A549 (cell line): Measurements from ENCODE around the gene MYLIP. TPM values are rescaled to one million over a fixed set of nuclear protein-coding genes. Genes with fewer than 3 reads are reported as not detected.

Source experiments
- ATAC-seq, 2 experiments: fragments of 200-7000 bp in 1 of 2; fragments of >200 bp in 1 of 2; cut with Nextera tagmentation in 1 of 2; cut with Tn5 transposase in 1 of 2; 3 replicates each; pipeline versions ENCODE4 v1.8.0 to v1.9.1; 2018 to 2020; ENCODE audit warnings: mild to moderate bottlenecking in 1 of 2, moderate library complexity in 1 of 2
- CTCF ChIA-PET: fragments of 300-600 bp; sonication (Branson Sonifier 250); formaldehyde crosslinking; extraction: SDS; loops from one replicate; lab custom pipeline; 2021; ENCODE audit warnings: antibody characterized with exemption, inconsistent platforms; lab: Yijun Ruan, JAX
- POLR2A ChIA-PET: fragments of 350-600 bp; formaldehyde crosslinking; extraction: SDS; loops from one replicate; lab custom pipeline; 2021; ENCODE audit warnings: antibody characterized with exemption, inconsistent platforms; lab: Yijun Ruan, JAX
- DNase-seq, 2 experiments: peaks; one replicate each; pipeline versions ENCODE4 v3.0.0 to v3.0.0-alpha.2; 2011 to 2016; ENCODE audit warnings: low read depth in 1 of 2, low spot score in 1 of 2
- FAIRE-seq: peaks from 2 replicates; lab custom pipeline; 2011; peaks lifted over from hg19 to GRCh38; lab: Jason Lieb, UNC
- H3K27ac ChIP-seq, 2 experiments: fragments of >200 bp; sonication (Bioruptor Twin); formaldehyde crosslinking; 3 replicates each; pipeline ENCODE4 v1.5.1; 2016 to 2017
- H3K4me1 ChIP-seq: fragments of >200 bp; sonication (Bioruptor Twin); formaldehyde crosslinking; 3 replicates; pipeline ENCODE4 v1.6.1; 2016
- H3K4me2 ChIP-seq: fragments of >200 bp; sonication (Bioruptor Twin); formaldehyde crosslinking; 3 replicates; pipeline ENCODE4 v1.6.1; 2016
- H3K4me3 ChIP-seq: fragments of >200 bp; sonication (Bioruptor Twin); formaldehyde crosslinking; 3 replicates; pipeline ENCODE4 v1.5.1; 2016
- H3K9me3 ChIP-seq: fragments of >200 bp; sonication (Bioruptor Twin); formaldehyde crosslinking; 3 replicates; pipeline ENCODE4 v1.6.1; 2016
- BHLHE40 ChIP-seq: IDR thresholded peaks from 2 replicates; pipeline ENCODE4 v1.6.1; 2012; ENCODE audit warnings: low read depth, low read length, inconsistent platforms
- CHD2 ChIP-seq: fragments of 150-350 bp; IDR thresholded peaks from 2 replicates; pipeline ENCODE4 v1.6.1; 2014; ENCODE audit warnings: low read length; ENCODE audit not compliant: partially characterized antibody
- EHMT2 ChIP-seq: fragments of 200-600 bp; sonication (generic); IDR thresholded peaks from 2 replicates; pipeline ENCODE4 v1.6.1; 2016; ENCODE audit warnings: antibody characterized with exemption, low read depth, mild to moderate bottlenecking, moderate library complexity
- EP300 ChIP-seq, 2 experiments: fragments of >200 bp; sonication (Bioruptor Twin); formaldehyde crosslinking; IDR thresholded peaks; 2 replicates in 1 of 2; 3 replicates in 1 of 2; pipeline ENCODE4 v1.6.1; 2016 to 2017
- ESRRA ChIP-seq: fragments of 150-350 bp; IDR thresholded peaks from 2 replicates; pipeline ENCODE4 v1.6.1; 2014; ENCODE audit warnings: mild to moderate bottlenecking, low read length, borderline replicate concordance
- FOSB ChIP-seq: fragments of 250-450 bp; sonication (Bioruptor Pico); IDR thresholded peaks from 2 replicates; pipeline ENCODE4 v1.5.0; 2020; ENCODE audit warnings: mild to moderate bottlenecking, moderate library complexity
- HOXA7 ChIP-seq: fragments of 250-450 bp; sonication (Bioruptor Pico); IDR thresholded peaks from 2 replicates; pipeline ENCODE4 v1.5.0; 2020; ENCODE audit warnings: mild to moderate bottlenecking, moderate library complexity
- HOXB13 ChIP-seq: fragments of 250-450 bp; sonication (Bioruptor Pico); IDR thresholded peaks from 2 replicates; pipeline ENCODE4 v1.5.0; 2020; ENCODE audit warnings: low read depth, mild to moderate bottlenecking, moderate library complexity
- JUN ChIP-seq, 2 experiments: fragments of >200 bp; sonication (Bioruptor Twin); formaldehyde crosslinking; IDR thresholded peaks; 2 replicates in 1 of 2; 3 replicates in 1 of 2; pipeline ENCODE4 v1.6.1; 2016 to 2017
- JUNB ChIP-seq: fragments of >200 bp; sonication (Bioruptor Twin); formaldehyde crosslinking; IDR thresholded peaks from 2 replicates; pipeline ENCODE4 v1.6.1; 2016
- MAZ ChIP-seq: fragments of 150-350 bp; IDR thresholded peaks from 2 replicates; pipeline ENCODE4 v1.6.1; 2014; ENCODE audit warnings: antibody characterized with exemption, low read depth, low read length, borderline replicate concordance
- PHF8 ChIP-seq: fragments of 200-600 bp; sonication (generic); IDR thresholded peaks from 2 replicates; pipeline ENCODE4 v1.6.1; 2016; ENCODE audit warnings: low read depth, mild to moderate bottlenecking, antibody characterized with exemption, moderate library complexity, borderline replicate concordance
- POLR2A ChIP-seq: IDR thresholded peaks from 2 replicates; pipeline ENCODE4 v1.6.1; 2012; ENCODE audit warnings: mild to moderate bottlenecking, low read length
- RAD21 ChIP-seq, 2 experiments: fragments of >200 bp in 1 of 2; sonication (Bioruptor Twin) in 1 of 2; formaldehyde crosslinking in 1 of 2; IDR thresholded peaks in 1 of 2; conservative IDR thresholded peaks in 1 of 2; 2 replicates in 1 of 2; 3 replicates in 1 of 2; pipeline ENCODE4 v1.6.1; 2012 to 2018; ENCODE audit warnings: inconsistent platforms in 1 of 2
- RARB ChIP-seq: fragments of 250-450 bp; sonication (Bioruptor Pico); IDR thresholded peaks from 2 replicates; pipeline ENCODE4 v1.8.0; 2021; ENCODE audit warnings: mild to moderate bottlenecking, moderate library complexity
- RCOR1 ChIP-seq: fragments of 150-350 bp; IDR thresholded peaks from 2 replicates; pipeline ENCODE4 v1.6.1; 2014; ENCODE audit warnings: antibody characterized with exemption, low read length, low read depth
- RNF2 ChIP-seq: fragments of 200-600 bp; sonication (generic); IDR thresholded peaks from 2 replicates; pipeline ENCODE4 v1.6.1; 2016; ENCODE audit warnings: low read depth, mild to moderate bottlenecking, antibody characterized with exemption, moderate library complexity, borderline replicate concordance
- SREBF2 ChIP-seq: fragments of 450-650 bp; IDR thresholded peaks from 2 replicates; pipeline ENCODE4 v1.6.1; 2014; ENCODE audit warnings: mild to moderate bottlenecking, moderate library complexity
- TFCP2L1 ChIP-seq: fragments of 250-450 bp; sonication (Bioruptor Pico); IDR thresholded peaks from 2 replicates; pipeline ENCODE4 v1.5.0; 2021; ENCODE audit warnings: mild to moderate bottlenecking
- ZSCAN20 ChIP-seq: fragments of 250-450 bp; sonication (Bioruptor Pico); IDR thresholded peaks from 2 replicates; pipeline ENCODE4 v1.8.0; 2022; ENCODE audit warnings: mild to moderate bottlenecking, moderate library complexity
- WGBS: methylation state at CpG from one replicate; pipeline ENCODE4 v1.1.6; 2017; ENCODE audit errors: missing lambda C conversion rate; 5-methylcytosine and 5-hydroxymethylcytosine counted together
- polyA plus RNA-seq, 4 experiments: library from polyadenylated mRNA; depleted of rRNA in 3 of 4; stranded (reverse); fragments of >200 nt; fragmentation: RNase III in 1 of 4; extraction: RNeasy Plus Mini Kit Qiagen cat#74134 plus additional on column Dnase treatment in 1 of 4; gene quantifications; 2 replicates in 3 of 4; 3 replicates in 1 of 4; pipeline ENCODE4 v1.2.3, GENCODE V29; 2011 to 2017
- TF ChIP-seq, protein P1 (sequence below): fragments of 250-450 bp; sonication (Bioruptor Pico); IDR thresholded peaks from 2 replicates; pipeline ENCODE4 v1.5.0; 2021; ENCODE audit warnings: mild to moderate bottlenecking, moderate library complexity, borderline replicate concordance
- TF ChIP-seq, protein P2 (sequence below): IDR thresholded peaks from 2 replicates; pipeline ENCODE4 v1.6.1; 2012
- TF ChIP-seq, protein P3 (sequence below): fragments of 250-450 bp; sonication (Bioruptor Pico); IDR thresholded peaks from 2 replicates; pipeline ENCODE4 v1.5.0; 2020; ENCODE audit warnings: low read depth, mild to moderate bottlenecking, moderate library complexity

The MYLIP gene
- polyA plus RNA-seq, 2 of the 4 experiments (the other 2 are of a cell fraction) = 2.3 to 9.1 TPM

DNA sequence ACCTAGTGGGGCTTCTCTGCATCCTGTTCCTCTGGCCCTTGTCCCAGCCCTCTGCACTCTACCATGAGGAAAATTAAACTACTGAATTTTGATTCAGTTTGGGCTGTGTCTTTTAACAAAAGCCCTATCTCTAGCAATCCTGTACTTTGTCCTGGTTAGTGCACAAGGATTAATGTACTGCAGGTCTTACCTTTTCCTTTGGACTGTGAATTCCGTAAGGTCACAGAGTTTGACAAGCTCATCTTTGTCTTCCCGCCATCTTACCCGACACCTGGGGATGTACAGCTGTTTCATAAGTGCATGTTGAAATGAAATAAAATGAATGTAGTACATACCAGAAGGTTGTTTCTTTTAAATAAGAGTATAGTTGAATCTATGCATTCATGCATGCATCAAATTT is 41.5 kb upstream of the MYLIP start:
- no peak for TF ChIP-seq EP300 (IDR thresholded peaks at IDR 0.05)
- no peak for TF ChIP-seq BHLHE40
- no peak for TF ChIP-seq RNF2
- TF ChIP-seq RARB = no peak
- no peak for TF ChIP-seq RCOR1
- no peak for TF ChIP-seq HOXB13 (CRISPR knock-in tag)
- TF ChIP-seq, protein P1, sequence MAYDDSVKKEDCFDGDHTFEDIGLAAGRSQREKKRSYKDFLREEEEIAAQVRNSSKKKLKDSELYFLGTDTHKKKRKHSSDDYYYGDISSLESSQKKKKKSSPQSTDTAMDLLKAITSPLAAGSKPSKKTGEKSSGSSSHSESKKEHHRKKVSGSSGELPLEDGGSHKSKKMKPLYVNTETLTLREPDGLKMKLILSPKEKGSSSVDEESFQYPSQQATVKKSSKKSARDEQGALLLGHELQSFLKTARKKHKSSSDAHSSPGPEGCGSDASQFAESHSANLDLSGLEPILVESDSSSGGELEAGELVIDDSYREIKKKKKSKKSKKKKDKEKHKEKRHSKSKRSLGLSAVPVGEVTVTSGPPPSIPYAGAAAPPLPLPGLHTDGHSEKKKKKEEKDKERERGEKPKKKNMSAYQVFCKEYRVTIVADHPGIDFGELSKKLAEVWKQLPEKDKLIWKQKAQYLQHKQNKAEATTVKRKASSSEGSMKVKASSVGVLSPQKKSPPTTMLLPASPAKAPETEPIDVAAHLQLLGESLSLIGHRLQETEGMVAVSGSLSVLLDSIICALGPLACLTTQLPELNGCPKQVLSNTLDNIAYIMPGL (CRISPR knock-in tag) = no peak
- no peak for TF ChIP-seq CHD2
- no peak for TF ChIP-seq TFCP2L1 (CRISPR knock-in tag)
- no peak for TF ChIP-seq JUNB
- TF ChIP-seq EHMT2 = no peak
- no peak for TF ChIP-seq ZSCAN20 (CRISPR knock-in tag)
- no peak for TF ChIP-seq SREBF2
- no peak overlapping the region for H3K4me2 ChIP-seq
- CTCF ChIA-PET = interaction anchor here (0.8 to 1.4 kb wide), 2 partner anchors 41 to 96 kb away, joined by 4 to 5 read pairs; partner anchors contain the start of gene MYLIP
- 0 out of 3 replicates have a peak, but pooled peaks cover 4% of the 10 kb centered on the region for H3K4me1 ChIP-seq
- H3K4me3 ChIP-seq = no peak overlapping the region
- H3K9me3 ChIP-seq = no peaks in the 10 kb centered on the region
- no peak for FAIRE-seq
- POLR2A ChIA-PET = no interaction called here
- H3K27ac ChIP-seq = no peak overlapping the region
- WGBS = 47% methylated on average over 3 of the region's 3 CpGs
- DNase-seq = no peak
- no peak for ATAC-seq

DNA sequence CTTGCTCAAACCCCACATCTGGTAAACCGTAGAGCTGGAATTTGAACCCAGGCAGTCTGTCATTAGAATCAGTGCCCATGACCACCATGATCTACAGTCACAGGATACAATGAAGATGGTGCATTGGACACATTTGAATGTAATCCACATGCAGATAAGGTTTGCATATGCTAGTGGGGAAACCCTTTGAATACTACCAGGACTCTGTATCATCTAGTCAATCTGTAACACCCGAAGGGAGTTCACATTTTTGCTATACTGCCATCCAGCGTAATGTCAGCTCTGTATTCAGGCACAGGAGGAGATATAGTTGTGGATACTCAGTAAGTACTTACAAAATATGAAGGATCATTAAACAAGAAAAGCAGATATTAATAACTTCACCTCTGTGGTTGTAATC is 40.5 kb upstream of the MYLIP start:
- 36% methylated on average over 3 of the region's 3 CpGs for WGBS
- H3K27ac ChIP-seq = no peak overlapping the region
- H3K4me3 ChIP-seq = no peak overlapping the region
- no peak overlapping the region for H3K4me2 ChIP-seq
- TF ChIP-seq, protein P2, sequence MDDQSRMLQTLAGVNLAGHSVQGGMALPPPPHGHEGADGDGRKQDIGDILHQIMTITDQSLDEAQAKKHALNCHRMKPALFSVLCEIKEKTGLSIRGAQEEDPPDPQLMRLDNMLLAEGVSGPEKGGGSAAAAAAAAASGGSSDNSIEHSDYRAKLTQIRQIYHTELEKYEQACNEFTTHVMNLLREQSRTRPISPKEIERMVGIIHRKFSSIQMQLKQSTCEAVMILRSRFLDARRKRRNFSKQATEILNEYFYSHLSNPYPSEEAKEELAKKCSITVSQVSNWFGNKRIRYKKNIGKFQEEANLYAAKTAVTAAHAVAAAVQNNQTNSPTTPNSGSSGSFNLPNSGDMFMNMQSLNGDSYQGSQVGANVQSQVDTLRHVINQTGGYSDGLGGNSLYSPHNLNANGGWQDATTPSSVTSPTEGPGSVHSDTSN = no peak
- no peak for TF ChIP-seq MAZ
- no peak for TF ChIP-seq RAD21 (conservative IDR thresholded peaks at IDR 0.05 in 1 of 2, IDR thresholded peaks at IDR 0.05 in 1 of 2)
- no peak for TF ChIP-seq FOSB (CRISPR knock-in tag)
- no peak for TF ChIP-seq RNF2
- TF ChIP-seq, protein P3, sequence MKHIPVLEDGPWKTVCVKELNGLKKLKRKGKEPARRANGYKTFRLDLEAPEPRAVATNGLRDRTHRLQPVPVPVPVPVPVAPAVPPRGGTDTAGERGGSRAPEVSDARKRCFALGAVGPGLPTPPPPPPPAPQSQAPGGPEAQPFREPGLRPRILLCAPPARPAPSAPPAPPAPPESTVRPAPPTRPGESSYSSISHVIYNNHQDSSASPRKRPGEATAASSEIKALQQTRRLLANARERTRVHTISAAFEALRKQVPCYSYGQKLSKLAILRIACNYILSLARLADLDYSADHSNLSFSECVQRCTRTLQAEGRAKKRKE = no peak
- TF ChIP-seq ESRRA = no peak
- TF ChIP-seq CHD2 = no peak
- no peak for TF ChIP-seq POLR2A
- TF ChIP-seq JUN (IDR thresholded peaks at IDR 0.05) = no peak
- no peak for TF ChIP-seq HOXA7 (CRISPR knock-in tag)
- no peak for TF ChIP-seq RARB
- TF ChIP-seq PHF8 = no peak
- no peak for TF ChIP-seq HOXB13 (CRISPR knock-in tag)
- ATAC-seq (no peak), DNase-seq (no peak), FAIRE-seq (no peak)
- 0 out of 3 replicates have a peak, but pooled peaks cover 4% of the 10 kb centered on the region for H3K4me1 ChIP-seq
- ChIA-PET POLR2A (no interaction called here), CTCF (interaction anchor here (1.4 kb wide), 1 partner anchor 95 kb away, joined by 5 read pairs; no protein-coding TSS in a partner anchor)
- H3K9me3 ChIP-seq = no peaks in the 10 kb centered on the region
